GM12878 (cell line): ENCODE data around the gene NR2F1.
A peak's percentile ranks its signal among the peaks of the same experiment; 100 is the strongest.

ENCODE experiments used
- EZH2 ChIP-seq: IDR thresholded peaks from 2 replicates; pipeline ENCODE4 v1.6.1; 2012; ENCODE audit warnings: low read depth, mild to moderate bottlenecking, control low read depth, inconsistent platforms, low read length, borderline replicate concordance; ENCODE audit not compliant: control insufficient read depth
- HCFC1 ChIP-seq: fragments of 150-350 bp; IDR thresholded peaks from 2 replicates; pipeline ENCODE4 v1.6.1; 2014; ENCODE audit warnings: low read length
- POLR2A ChIP-seq: IDR thresholded peaks from 2 replicates; pipeline ENCODE4 v1.6.1; 2011; ENCODE audit warnings: low read depth, mild to moderate bottlenecking, low read length
- RAD21 ChIP-seq: IDR thresholded peaks from 2 replicates; pipeline ENCODE4 v1.6.1; 2011; ENCODE audit warnings: mild to moderate bottlenecking, low read depth, low read length, moderate library complexity; ENCODE audit not compliant: insufficient read depth
- REST ChIP-seq: IDR thresholded peaks from 2 replicates; pipeline ENCODE4 v1.6.1; 2012; ENCODE audit warnings: mild to moderate bottlenecking, low read depth, low read length
- SP1 ChIP-seq: IDR thresholded peaks from one replicate; pipeline ENCODE4 v1.6.1; 2011; ENCODE audit warnings: low read depth, low read length
- STAT3 ChIP-seq: IDR thresholded peaks from 2 replicates; pipeline ENCODE4 v1.6.1; 2011; ENCODE audit warnings: low read depth, low read length, improper control_type of control experiment
- YY1 ChIP-seq: IDR thresholded peaks from 2 replicates; pipeline ENCODE4 v1.6.1; 2011; ENCODE audit warnings: low read depth, mild to moderate bottlenecking, low read length
- TF ChIP-seq, protein P1 (sequence below), 3 experiments: IDR thresholded peaks in 2 of 3; conservative IDR thresholded peaks in 1 of 3; 2 replicates each; pipeline ENCODE4 v1.5.1; 2011; ENCODE audit warnings: low read depth in 3 of 3, low read length in 3 of 3, mild to moderate bottlenecking in 3 of 3, control low read depth in 2 of 3, moderate library complexity in 2 of 3, inconsistent platforms in 1 of 3, mixed read lengths in 1 of 3; ENCODE audit not compliant: control insufficient read depth in 2 of 3, insufficient read depth in 1 of 3; ENCODE audit errors: extremely low read depth in 1 of 3

GRCh38 chr5:93596676-93597490 is 13.9 kb downstream of the NR2F1 start:
- TF ChIP-seq POLR2A (no peak), STAT3 (no peak), SP1 (no peak), YY1 (no peak), REST (no peak), EZH2 (no peak), RAD21 (peak; percentile 26; the same call in 1 of the 2 replicates), HCFC1 (no peak)
- TF ChIP-seq, protein P1, sequence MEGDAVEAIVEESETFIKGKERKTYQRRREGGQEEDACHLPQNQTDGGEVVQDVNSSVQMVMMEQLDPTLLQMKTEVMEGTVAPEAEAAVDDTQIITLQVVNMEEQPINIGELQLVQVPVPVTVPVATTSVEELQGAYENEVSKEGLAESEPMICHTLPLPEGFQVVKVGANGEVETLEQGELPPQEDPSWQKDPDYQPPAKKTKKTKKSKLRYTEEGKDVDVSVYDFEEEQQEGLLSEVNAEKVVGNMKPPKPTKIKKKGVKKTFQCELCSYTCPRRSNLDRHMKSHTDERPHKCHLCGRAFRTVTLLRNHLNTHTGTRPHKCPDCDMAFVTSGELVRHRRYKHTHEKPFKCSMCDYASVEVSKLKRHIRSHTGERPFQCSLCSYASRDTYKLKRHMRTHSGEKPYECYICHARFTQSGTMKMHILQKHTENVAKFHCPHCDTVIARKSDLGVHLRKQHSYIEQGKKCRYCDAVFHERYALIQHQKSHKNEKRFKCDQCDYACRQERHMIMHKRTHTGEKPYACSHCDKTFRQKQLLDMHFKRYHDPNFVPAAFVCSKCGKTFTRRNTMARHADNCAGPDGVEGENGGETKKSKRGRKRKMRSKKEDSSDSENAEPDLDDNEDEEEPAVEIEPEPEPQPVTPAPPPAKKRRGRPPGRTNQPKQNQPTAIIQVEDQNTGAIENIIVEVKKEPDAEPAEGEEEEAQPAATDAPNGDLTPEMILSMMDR (IDR thresholded peaks at IDR 0.05 in 2 of 3, conservative IDR thresholded peaks at IDR 0.05 in 1 of 3; ENCODE audit: control insufficient read depth in 2 of 3, extremely low read depth in 1 of 3, insufficient read depth in 1 of 3, low read depth in 3 of 3, low read length in 3 of 3) = 0 out of 6 replicates have a peak, but pooled peaks of 2 of the 3 experiments have one; percentile 10 to 11
